HG03432 (cell line): ENCODE measurements around the gene SMCO4.

ENCODE experiments used
- ATAC-seq: cut with Tn5 transposase; IDR thresholded peaks from one replicate; pipeline ENCODE4 v1.9.1; 2021; ENCODE audit warnings: mild to moderate bottlenecking, moderate library complexity; ENCODE audit not compliant: unreplicated experiment

Gene SMCO4

DNA sequence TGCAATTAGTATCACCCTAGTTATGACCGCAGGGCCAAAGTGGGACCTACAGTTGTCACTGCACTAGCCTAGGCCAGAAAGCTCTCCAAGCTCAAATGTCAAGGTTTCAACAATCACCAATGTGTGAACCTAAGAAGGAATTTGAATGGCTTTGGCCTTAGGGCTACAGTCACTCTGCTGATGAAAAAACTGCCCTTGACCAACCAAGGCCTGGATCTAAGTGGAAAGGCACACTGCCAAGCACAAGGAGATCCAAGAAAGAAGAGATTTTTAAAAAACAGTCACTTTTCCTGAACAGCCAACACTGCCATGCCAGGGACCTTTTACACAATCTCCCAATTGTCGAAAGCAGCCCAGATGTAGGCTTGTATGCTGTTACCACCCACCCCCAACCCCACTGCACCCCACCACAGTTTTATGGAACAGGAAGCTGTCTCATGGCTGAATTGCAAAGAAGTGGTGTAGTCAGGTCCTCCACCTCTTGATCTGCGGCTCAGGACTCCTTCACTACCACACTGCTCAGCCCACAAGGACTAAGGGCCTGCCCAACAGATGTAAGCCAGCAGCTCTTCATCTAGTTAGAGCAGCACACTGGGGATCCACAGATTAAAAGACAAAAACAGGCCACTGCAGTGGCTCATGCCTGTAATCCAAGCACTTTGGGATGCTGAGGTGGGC, 32.9 kb downstream of the SMCO4 start:
- no peak for ATAC-seq

DNA sequence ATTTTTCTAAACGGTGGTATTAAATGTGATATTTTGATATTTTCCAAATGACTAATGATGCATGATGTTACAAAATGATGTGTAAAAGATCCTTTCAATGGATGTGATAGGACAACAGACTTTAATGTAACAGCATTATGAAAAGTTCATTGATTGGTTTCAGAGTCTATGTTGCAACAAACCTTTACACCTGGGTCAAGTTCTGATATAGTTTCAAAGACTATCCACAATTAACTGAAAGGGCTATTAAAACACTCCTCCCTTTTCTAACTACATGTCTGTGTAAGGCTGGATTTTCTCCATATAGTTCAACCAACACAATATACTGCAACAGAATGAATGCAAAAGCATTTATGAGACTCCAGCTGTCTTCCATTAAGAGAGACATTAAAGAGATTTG, 35.7 kb downstream of the SMCO4 start:
- no peak for ATAC-seq

DNA sequence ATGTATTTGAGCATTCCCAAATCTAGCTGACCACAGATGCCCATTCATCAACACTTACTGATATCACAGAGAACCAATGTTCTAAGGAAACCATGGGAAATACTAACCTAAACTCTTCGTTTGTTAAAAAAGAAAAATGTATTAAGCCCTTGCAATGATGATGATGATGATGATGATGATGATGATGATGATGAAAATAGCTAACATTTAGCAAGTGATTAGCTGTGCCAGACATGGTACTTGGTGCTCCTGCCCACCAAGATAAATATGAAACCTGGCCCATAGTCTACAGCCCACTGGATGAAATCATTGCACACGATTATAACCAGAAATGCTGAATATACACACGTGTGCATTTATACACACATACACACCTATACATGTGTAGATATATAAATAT, 37.5 kb downstream of the SMCO4 start:
- no peak for ATAC-seq

DNA sequence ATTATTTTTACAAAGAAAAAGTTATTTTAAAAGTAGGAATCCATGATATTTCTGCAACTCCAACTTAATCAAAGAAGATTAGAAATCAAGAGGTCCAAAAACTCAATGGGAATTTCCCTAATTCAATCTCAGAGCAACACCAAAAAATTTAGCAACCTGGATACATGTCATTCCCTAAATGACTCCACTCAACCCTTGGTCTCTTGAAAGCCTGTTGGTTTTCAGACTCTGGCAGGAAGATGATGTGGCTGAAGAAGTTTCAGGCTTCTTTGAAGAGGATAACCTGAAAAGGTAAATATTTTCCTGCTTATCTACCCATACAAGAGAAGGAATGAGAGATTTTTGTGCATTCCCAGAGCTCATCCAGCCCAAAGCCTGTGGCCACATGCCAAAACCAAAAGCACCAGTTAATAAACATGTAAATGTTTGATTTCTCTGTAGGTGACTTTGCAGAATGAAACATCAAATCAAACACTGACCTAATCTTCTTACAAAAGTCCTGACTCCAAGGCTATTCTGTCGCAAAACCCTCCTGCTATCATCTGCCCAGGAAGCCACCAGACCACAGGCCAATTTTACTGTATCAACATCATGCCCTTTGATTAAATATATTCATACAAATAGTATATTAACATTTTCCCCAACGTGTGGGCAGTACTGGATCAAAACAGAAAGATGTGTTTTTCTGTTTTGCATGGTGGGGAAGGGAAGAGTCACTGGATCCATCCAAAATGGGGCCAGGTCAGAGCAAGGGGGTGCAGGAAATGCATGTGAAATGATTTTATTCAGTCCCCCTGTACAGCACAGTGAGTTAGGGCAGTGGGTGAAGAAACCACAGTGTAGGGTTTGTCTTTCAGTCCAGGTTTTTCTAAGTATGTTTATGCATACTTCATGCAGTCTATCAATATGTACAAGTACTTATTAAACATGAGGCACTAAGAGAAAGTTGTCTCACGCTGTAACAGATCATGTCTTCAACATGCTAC, 38.8 kb downstream of the SMCO4 start:
- no peak for ATAC-seq

DNA sequence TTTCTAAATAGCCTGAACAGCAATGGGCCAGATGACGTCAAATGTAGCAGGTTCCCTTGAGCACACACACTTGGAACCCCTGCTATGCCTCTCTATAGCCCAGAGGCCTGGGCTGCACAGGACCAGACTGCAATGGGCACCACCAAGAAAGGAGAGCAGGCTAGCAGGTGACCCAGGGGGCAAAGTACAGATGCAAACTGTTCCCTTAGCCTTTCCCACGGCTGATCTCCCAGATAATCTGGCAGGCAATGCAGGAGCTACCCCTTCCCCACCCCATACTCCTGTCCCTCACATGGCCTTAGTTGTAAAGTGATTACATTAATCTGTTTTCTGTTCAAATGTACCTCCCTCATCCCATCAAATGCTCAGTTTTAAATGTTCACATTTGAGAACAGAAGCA, 41.3 kb downstream of the SMCO4 start:
- ATAC-seq = no peak

DNA sequence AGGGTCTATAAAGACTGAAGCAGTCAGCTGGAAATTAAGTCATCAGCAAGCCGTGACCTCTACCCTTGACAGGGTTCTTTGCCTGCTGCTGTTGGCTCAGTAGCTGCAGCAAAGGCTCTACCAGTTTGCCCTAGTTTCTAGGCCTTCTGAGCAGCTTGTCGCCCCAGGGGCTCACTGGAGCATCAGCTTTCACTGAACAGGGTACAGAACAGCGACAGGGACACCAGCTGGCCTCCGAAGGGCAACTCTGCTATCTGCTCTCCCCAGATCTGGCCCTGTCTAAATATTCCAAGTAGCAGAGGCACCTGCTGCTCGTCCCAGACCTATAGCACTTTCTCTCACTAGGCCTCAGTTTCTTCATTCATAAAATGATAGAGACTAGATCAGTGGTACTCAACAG, 42.4 kb downstream of the SMCO4 start:
- ATAC-seq = no peak

DNA sequence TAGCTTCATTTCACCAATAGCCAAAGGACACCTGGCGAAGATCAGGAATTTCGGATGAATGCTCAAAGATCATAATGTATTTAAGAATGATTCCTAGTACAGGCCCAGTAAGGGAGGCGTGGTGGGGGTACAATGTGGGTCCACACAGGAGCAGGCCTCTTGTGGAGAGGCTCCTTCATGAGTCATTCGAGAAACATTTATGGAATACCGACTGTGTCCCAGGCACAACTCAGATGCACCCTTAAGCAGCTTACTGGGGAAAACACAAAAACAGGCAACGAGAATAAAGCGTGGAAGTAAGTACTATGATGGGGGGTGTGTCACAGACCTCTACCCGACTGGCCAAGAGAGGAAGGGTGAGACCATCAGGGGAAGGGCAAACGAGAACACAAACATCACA, 44.5 kb downstream of the SMCO4 start:
- ATAC-seq = no peak

DNA sequence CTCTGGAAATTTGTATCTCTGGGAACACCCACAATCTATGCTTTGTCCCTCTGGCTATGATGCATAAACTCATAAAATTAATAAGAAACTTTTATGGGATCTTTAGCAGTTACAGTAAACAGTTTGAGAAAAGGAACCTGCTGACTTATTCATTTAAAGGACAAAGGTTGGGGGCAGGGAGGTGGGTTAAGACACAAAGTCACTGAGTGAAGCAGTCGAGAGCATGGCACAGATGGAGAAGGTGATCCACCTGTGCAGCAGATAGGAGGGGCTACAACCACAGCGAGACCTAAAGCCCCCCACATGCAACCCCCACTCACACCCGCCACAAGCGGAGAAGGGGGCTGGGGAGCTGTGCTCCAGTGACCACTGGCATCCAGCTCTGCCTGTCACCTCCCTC, 45.0 kb downstream of the SMCO4 start:
- ATAC-seq = no peak

DNA sequence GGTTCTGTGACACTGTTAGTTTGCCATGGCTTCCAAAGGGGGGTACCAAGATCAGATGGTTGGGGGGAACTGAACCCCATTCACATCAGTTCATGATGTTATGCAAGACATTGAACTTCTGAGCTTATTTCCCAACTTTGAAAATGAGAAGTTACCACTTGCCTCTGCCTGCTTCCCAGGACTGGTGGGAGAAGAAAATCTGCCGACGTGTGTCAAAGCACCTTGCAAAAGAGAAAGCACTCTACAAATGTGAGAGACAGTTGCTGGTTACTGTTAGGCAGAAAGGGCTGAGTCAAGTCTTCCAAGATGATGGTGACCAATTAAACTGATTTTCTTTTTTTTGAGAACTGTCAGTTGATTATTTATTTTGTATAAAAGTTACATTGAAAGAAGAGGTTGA, 45.6 kb downstream of the SMCO4 start:
- no peak for ATAC-seq

DNA sequence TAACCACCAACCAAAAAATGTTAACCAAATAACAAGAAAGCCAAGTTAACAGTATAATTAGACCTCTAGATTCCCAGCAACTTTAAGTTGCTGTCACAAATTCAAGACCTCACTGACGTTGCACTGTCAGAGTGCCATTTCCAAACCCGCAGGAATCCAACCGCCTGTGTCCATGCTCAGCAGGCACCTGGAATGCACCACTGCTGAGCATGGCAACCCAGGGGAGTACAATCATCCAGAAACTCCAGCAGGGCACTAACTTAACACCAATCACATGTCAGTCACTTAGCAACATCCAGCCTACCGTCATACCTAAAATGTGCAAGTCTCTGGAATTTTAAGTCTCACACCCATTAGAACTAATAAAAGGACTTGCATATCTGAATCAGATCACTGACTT, 48.8 kb downstream of the SMCO4 start:
- ATAC-seq = no peak

DNA sequence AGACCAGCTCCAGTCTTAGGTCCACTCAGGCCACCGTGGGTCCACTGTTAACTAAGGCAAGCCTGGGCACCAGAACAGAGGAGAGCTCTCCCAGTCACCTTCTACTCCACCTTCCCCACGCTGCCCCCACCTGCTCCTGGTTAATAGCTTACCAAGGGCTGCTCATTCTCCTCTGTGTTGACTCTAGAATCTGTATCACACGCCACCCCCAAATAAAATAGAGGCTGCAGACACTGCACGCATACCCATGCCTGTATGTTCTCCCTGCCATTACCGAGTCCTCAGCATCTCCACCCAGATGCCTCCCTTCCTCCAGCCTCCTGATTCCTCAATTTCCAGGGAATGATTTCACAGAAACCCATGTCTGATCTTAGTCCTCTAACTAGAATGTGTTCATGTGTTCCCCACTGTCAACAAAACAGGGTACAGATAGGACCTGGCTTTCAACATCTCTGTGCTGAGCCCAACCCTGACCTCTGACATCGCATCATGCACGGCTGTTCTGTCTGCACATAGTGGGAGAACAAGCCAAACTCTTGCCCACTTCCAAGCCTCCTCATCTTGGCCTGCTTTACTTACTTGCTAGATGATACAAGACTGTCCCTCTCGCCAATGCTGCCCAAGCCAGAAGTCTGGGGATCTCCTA, 49.8 kb downstream of the SMCO4 start:
- ATAC-seq = no peak

DNA sequence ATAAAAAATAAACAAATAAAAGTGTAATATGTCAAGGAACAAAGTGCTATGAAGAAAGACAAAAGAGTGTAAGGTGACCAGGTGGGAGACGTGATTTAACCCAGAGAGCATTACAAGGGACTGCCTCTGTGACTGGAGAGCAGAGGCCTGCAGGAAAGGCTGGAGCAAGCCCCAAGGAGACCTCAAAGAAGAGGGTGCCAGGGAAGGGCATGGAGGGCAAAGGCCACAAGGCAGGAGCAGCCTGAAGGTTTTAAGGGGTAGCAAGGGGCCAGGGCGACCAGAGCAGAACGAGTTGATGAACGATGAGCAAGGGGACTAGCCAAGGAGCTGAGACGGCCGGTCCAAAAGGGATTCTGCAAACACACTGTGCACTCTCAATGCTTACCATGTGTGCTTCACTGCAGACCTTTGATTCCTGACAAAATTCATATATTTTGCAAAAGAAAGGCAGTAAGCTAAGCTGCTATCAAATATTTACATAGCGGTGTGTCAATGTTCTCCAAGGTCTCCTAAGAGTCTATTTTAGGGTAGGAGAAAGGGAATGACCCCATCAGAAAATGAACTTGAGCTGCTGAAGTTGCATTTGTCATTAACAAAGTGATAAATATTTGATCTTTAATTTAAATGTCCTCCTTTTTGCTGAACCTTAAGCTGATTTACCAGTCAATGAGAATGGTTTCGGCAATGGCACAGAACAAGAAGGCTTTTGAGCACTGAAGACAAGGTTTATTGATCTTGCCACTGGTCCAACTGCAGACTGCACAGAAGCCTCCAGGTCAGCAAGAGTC, 50.5 kb downstream of the SMCO4 start:
- no peak for ATAC-seq

DNA sequence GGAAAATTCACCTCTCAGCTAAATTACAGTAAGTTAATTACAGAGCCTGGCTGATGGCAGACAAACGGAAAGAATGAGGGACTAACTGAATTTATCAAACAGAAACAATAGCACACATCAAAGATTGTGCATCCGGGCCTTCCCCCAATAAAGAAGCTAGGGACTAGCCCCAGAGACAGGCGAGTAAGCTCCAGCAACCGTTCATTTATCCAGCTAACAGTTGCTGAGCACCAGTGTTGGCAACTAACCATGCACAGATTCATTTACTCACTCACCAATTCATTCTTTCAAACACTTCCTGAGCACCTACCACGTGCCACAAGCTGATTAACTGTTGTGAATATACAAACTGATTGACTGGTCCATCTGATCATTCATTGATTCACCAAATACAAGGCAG, 51.2 kb downstream of the SMCO4 start:
- ATAC-seq = no peak

DNA sequence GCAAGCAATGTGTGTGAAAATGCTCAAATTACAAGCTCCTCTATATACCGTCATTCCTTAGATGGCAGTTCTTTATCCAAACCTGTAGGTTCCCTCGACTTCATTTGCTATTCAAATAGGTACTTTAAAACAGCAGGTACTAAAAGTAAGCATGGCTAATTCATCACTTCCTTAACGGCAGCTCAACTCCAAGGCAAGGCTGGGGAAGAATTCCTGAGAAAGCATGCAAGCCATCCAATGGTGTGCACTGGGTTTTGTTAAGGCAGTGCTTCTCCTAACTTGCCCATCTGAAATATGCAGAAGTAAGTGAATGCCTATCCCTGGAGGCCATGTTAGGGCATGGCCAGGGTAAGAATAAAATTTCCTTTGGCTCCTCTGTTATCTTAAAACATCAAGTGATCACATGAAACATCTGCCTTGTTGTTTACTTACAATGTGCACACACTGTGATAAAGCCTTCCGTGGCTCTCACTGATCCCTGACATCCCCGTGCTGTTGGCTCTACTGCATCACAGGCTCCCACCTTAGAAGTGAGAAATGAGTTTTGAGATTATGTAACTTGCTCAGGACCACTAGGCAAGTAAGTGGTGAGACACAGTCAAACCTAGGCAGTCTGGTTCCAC, 52.1 kb downstream of the SMCO4 start:
- no peak for ATAC-seq

DNA sequence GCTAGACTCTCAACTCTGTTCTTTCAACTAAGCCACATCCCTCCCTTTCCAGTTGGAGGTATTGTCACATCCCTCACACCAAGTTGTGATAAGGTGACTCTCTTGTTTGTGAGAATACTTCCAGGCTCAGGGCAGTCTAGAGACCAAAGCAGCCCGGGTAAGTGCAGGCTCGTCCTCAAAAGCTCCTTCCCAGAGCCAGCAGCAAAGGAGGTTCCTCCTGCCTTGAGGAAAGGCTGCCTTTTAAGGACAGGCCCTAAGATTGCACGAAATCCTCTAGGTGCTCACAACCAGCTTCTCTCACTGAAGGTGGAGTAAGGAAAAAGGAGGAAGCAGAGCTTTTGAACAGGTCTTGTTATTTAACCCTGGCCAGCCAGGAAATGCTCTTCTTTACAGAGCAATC, 53.4 kb downstream of the SMCO4 start:
- ATAC-seq = no peak

DNA sequence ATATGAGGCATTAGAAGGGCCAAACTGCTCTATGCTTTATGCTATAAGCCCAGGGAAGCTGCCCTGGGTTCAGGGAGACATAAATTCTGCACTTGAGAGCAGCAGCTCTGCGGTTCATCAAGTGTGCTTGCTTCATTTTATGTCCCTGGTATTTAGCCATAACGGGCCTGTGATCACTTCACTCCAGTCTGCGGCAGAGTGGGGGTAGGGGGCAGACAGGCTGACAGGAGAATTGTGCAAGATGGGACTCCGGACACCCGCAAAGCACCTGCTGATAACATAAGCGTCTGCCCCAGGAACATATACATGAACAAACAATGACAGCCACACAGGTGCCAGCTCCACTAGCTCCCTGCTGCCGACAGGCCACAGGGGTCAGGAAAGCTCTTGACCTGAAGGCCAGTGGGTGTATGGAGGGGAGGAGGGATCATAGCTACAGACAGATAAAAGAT, 56.1 kb downstream of the SMCO4 start:
- no peak for ATAC-seq

DNA sequence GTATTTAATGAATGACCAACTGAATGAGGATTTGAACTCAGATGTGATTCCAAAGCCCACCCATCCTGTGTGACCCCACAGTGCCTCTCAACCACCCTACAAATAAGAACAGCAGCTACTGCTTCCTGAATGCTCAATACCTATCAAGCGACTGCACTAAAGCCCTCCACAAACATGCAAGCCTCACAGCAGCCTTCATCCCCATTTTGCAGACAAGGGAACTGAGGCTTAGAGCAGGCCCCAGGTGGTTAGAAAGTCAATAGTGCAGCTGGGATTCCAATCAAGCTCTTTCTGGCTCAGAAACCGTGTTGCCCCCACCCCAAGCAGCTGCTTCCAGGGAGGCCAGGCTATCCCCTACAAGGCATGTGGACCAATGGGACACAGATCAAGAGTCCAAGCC, 57.2 kb downstream of the SMCO4 start:
- no peak for ATAC-seq

DNA sequence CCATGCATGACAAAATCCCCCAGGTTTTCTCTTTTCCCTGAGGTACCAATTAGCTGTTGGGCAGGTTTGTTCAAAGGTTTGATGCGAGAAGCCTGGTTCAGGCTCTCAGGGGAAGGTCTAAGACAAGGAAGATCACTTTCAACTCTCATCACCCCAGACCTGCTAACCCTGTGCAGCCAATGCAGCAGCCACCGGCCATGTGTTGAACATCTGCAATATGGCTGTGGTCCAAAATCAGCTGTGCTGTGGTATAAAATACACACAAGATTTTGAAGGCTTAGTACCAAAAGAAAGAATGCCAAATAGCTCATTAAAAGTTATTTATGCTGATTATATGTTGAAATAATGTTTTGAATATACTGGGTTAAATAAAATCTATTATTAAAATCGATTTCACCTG, 58.5 kb downstream of the SMCO4 start:
- ATAC-seq = no peak

DNA sequence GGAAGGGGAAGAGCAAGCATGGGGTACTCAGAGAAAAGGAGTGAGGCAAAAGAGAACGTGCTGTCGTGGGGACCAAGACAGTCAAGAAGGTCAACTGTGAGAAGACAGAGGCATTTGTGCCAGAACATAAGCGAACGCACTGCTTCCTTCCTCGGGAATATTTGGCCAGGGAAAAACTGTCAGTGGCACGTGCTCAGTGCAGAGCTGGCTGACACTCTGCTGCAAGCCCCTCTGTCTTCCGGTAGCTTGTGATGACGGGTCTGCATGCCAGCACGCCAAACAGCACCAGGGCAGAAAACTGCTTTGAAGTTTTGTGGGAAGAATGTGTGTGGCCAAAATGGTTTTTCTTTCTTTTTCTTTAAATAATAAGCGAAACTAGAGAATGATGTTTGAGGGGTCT, 60.6 kb downstream of the SMCO4 start:
- ATAC-seq = no peak

DNA sequence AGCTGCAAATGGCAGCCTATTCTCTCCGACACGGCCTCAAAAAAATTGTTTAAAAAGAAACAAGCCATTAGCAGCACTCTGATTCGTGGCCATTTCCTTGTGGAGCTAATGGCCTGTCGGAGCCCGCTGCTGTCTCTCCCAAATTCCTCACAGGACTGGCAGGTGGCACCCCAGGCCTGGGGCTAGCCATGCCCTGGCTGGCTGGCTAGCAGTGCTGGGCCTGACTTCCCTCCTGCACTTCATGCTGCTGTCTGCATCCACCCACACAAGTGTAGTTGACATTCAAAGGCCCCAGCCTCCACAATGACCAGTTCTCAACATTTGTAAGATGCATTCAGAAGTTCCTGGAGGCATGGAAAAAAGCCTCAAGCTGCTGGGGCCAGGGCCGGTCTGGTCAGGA, 61.5 kb downstream of the SMCO4 start:
- no peak for ATAC-seq

DNA sequence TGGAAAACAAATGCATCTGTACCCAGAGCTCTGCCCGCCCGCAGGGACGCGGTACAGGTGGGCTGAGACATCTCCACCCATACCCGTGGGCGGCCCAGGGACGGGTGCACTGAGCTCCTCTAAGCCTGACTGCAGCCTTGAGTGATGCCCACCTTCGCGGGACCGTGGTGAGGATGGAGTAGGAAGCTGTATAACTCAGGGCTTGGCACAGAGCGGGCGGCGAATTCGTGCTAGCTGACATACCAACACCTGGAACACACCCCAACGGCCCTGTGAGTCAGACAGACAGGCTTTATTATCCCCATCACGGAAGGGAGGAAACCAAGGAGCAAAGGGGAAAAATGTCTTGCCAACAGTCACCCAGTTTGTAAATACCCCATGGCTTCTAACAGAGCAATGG, 61.9 kb downstream of the SMCO4 start:
- ATAC-seq = no peak
